NCI-H69 (cell line): Measurements from ENCODE around the gene BMS1.
"Not testable (repeated sequence)": the region's sequence is repeated elsewhere in the genome, so short reads cannot be mapped to it uniquely, and the experiment has no call there.

ENCODE experiments used
- DNase-seq: peaks from one replicate; lab custom pipeline; 2025; lab: John Stamatoyannopoulos, UW

Gene BMS1

DNA sequence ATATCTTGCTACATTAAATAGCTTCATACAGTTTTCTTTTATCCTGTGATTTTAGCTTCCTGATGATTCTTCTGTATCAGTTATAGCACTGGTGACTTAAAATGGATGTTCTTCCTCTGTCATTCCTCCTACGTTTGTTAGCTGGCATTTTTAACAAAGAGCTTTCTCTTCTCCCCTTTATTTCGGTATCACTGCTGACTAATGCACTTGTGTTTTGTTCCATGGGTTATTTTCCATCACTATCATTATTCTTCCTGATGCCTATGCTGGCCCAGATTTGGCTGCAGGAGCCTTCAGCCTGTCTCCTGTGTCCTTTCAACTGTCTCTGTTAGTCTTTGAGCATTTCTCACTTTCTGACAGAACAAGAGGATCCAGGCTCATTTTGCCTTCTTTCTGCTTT, 13.1 kb downstream of the BMS1 start:
- no peak for DNase-seq

DNA sequence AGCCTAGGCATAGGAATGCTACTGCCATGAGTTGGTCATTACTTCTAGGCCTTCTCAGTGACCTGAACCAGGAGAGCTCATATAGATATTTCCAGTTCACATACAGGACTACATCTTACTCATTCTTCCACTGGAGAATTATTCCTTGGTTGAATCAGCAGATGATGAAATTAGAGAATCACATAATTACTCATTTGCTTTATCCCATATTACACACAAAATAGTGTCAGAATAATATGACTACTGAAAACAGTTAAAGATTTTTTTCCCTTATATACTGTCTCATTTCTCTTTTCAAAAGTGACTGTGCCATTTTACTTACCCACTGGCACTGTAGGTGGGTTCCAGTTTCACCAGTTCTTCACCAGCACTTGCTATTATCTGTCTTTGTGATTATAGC, 18.5 kb downstream of the BMS1 start:
- DNase-seq: no peak

DNA sequence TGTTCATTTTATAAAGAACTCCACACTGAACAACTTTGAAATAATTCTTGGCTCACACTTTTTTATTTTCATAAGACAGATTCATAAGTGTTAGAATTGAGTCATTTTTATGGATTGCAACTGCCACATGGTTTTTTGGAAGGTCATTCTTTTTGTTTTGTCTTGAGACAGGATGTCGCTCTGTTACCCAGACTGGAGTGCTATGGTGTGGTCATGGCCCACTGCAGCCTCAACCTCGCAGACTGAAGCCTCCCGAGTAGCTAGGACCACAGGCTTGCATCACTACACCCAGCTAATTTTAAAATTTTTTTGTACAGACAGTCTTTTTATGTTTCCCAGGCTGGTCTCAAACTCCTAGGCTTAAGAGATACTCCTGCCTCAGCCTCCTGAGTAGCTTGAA, 20.3 kb downstream of the BMS1 start:
- no peak for DNase-seq

GRCh38 chr10:42809676-42810075, 27.1 kb downstream of the BMS1 start:
- no peak for DNase-seq

DNA sequence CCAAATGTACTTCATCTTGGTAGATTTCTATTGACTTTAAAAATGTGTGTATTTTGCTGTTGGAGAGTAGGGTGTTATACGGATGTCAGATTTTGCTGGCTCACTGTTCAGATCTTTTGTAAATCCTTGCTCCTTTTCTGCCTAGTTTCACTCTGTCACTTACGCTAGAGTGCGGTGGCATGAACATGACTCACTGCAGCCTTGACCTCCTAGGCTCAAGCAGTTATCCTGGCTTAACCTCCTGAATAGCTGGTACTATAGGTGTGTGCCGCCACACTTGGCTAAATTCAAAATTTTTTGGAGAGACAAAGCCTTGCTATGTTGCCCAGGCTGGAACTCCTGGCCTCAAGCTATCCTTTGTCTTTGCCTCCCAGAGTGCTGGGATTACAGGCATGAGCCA, 29.4 kb downstream of the BMS1 start:
- no peak for DNase-seq

DNA sequence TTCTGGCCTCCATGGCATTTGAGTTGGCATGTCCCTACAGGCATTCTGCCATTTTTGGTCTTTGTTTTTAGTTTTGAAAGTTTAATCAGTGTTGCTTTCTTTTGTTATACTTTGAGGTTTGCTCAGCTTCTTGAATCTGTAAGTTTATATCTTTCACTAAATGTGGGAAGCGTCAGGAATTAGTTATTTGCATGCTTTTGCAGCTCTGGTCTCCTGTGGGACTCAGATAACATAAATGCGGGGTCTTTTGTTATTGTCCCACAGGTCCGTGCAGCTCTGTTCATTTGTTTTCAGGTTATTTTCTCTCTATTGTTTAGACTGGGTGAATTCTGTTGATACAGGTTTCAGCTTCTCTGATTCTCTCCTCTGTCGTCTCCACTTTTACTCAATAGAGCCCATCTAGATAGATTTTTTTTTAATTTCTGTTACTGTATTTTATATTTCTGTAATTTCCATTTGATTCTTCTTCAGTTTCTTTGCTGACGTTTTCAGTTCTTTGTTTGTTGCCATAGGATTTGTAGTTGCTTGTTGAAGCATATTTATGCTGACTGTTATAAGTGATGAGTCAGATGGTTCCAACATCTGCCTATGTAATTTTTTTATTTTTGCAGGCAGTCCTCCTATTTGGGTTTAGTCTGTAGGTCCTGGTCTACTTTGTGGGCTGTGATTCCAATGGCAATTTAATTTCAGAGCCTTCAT, 31.5 kb downstream of the BMS1 start:
- not testable (repeated sequence) for DNase-seq

DNA sequence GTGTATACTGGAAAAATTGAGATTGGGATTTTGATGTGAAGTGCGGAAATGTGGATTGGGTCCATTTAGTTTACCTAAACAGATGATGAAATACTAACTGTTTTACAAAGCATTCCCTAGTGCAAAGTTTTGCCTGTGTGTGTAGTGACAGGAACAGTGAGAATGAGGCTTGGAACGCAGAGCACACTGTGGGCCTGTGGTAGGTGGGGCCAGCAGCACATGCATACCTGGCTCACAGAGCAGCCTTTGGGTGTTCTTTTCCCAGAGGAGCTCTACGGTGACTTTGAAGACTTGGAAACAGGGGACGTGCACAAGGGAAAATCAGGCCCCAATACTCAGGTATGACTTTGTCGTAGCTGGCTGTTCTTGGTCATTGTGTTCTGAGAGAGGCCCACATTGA, 33.7 kb downstream of the BMS1 start:
- not testable (repeated sequence) for DNase-seq

DNA sequence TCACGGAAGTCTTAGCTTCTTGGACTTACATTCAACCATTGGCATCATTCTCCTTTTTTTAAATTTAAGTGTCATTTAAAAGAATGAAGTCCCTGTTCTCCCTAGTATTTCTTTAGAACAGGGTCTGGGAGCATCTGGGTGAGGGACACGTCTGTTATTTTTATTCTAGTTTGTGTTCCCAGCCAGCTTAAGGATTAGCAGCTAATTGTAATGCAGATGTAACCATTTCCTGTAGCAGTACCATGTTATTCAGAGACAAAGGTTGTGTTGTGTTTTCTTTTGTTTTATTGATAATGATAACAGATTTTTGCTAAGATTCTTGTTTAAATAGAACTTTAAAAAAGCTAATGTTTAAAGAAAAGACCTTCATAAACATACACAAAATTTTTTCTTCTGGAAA, 34.3 kb downstream of the BMS1 start:
- no peak for DNase-seq

- not testable (repeated sequence) for DNase-seq
Observed at GRCh38 chr10:42817417-42817816, 34.8 kb downstream of the BMS1 start.

GRCh38 chr10:42826759-42827158, 44.2 kb downstream of the BMS1 start:
- not testable (repeated sequence) for DNase-seq

DNA sequence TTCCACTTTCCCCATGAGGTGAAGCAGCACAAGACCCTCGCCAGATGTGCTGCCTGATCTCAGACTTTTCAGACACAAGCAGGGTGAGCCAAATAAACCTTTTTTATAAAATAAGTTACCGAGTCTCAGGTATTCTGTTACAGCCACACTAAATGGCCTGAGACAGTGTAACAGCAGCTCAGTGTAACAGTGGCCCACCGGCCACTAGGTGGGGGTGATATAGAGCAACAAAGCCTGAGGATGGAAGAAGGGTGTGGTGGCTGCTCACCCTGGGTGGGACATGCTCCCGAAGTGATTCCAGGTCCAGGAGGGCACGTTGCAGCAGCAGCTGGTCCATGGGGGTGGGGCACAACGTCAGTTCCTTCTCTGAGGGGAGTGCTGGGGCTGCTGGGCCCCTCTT, 44.6 kb downstream of the BMS1 start:
- no peak for DNase-seq

DNA sequence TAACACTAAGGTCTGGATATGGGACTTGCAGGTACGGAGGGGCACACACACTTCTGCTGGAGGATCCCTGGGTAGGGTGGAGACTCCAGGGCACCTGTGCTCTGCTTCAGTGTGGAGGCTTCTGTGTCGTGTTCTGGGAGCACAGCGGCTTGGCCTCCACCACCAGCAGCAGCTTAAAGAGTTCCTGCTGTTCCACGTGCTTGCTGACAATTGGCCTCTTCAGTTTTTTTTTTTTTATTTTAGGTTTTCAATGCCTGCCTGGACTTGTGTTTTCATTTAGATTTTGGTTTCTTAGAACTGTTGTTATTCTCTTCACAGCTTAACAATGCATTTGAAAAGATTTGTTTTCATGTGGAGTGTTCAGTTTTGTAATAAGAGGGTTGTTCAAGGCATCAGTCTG, 45.8 kb downstream of the BMS1 start:
- not testable (repeated sequence) for DNase-seq

DNA sequence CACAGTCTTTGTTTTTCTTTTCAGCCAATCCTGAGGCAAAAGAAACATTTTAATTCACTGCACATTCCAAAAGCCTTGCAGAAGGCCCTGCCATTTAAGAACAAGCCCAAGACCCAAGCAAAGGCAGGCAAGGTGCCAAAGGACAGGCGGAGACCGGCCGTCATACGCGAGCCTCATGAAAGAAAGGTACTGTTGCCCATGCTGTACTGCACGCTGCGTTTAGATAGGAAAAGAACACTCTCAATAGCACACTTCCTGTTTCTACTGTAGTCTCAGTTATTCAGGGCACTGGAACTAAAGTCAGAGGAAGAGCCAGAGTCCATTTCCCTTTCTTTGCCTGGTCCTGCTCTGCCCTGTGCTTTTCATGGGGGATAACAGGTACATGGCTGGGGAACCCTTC, 47.6 kb downstream of the BMS1 start:
- no peak for DNase-seq

- no peak for DNase-seq
Observed at GRCh38 chr10:42836096-42836495, 53.5 kb downstream of the BMS1 start.

DNA sequence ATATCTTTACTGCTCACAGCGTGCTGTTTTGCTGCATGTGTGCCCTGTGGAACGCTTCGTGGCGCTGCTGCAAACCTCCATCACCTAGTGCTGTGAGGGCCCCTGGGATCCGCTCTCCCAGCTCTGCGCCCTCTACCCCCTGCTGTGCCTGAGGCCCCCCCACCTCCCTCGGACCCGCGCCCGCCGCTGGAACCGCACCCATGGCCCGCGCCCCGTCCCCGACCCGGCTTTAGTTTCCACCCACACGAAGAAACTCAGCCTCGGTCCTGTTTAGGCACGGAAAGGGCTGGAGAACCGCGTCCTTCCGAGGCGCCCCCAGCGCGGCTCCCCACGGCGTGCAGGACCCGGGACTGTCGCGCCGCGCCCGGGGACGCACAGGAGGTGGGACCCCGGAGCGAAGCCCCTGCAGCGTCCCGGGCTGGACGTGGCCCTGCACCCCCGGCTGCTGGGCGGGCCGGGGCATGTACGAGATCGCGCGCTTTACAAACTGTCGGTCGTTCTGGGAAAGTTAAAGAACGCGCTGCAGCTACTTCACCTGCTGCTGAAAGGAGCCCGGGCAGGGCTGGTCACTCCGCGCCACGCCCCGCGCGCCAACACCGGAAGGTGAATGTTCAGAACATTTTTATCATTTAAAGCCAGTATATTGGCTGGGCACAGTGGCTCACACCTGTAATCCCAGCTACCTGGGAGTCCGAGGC, 54.3 kb downstream of the BMS1 start:
- DNase-seq: peak; percentile 2

GRCh38 chr10:42844810-42845209, 62.2 kb downstream of the BMS1 start:
- not testable (repeated sequence) for DNase-seq

GRCh38 chr10:42847261-42847660, 64.7 kb downstream of the BMS1 start:
- DNase-seq: not testable (repeated sequence)

DNA sequence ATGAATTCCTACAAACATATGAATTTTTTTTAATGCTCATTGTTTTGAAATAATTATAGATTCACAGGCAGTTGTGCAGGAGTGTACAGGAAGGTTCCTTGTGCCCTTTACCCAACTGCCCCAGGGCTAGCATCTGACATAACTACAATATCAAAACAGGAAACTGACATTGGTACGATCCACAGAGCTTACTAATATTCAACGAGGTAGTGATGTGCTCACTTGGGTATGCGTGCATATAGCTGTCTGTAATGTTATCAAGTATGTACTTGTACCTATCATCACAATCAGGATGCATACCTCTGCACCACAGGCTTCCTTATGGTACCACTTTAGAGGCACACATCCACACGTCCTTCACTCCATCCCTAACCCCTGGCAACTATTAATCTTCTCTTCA, 68.3 kb downstream of the BMS1 start:
- no peak for DNase-seq

- DNase-seq: no peak
Observed at GRCh38 chr10:42859256-42859655, 76.7 kb downstream of the BMS1 start.

DNA sequence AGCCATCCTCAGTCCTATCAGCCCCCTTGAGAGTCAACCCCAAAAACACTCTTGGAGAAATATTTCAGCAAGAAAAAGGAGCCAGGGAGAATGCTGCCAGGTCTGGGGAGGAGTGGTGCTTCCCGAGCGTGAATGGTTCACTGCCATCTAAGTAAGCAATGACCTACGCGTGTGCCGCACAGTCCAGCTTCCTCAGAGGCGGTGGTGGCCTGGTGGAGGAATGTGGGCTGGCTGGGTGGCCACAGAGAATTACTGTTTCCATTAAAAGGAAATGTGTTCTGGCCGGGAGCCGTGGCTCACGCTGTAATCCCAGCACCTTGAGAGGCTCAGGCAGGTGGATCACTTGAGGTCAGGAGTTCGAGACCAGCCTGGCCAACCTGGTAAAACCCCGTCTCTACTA, 77.4 kb downstream of the BMS1 start:
- not testable (repeated sequence) for DNase-seq

DNA sequence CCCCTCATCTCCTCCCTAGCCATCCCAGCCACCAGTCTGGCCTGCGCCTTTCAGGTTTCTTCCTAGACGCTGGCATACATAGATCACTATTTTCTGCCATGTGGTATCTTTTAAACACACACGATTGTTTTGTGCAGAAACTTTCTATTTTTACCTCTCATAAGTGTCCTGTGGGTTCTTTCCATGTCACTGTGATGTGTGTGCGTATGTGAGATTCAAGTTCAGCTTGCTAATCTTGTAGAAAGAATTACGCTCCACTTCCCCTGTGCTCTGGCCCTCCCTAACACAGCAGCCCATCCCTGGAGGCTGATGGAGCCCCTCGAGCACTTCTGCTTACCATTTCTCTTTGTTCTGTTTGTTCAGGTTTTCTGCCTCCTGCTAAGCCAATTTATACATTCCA, 80.2 kb downstream of the BMS1 start:
- DNase-seq: not testable (repeated sequence)

- peak; percentile 8 for DNase-seq
Observed at GRCh38 chr10:42864575-42864974, 82.0 kb downstream of the BMS1 start.

DNA sequence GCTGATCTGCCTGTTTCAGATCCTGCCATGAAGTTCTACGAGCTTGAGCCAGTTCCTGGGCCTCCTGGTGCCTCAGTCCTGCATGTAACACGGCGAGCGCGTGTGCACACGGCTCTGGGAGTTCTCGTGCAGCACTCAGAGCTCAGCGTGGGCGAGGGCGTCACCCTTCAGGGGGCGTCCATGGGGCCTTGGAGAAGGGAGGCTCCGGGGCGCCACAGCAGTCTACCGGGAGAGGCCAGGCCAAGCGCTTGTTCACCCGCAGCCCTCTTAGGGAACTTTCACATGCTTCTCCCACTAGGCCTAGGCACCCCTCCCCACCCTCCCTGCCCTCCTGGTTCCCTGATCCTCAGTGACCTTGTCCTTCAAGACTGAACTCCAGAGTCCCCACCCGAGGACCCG, 83.1 kb downstream of the BMS1 start:
- no peak for DNase-seq
